WERI-Rb-1 (cell line): Measurements from ENCODE around the gene RAET1G.

Experiments used
- DNase-seq: peaks from one replicate; pipeline ENCODE4 v3.0.0-alpha.2; 2020
- H3K27ac ChIP-seq: fragments of 250-450 bp; sonication (Bioruptor Pico); 2 replicates; pipeline ENCODE4 v1.5.1; 2020; ENCODE audit warnings: mild to moderate bottlenecking, moderate library complexity
- H3K27me3 ChIP-seq: fragments of 250-450 bp; sonication (Bioruptor Pico); 2 replicates; pipeline ENCODE4 v1.5.1; 2021; ENCODE audit warnings: mild to moderate bottlenecking, low read depth, moderate library complexity; ENCODE audit not compliant: insufficient read depth, severe bottlenecking
- H3K36me3 ChIP-seq: fragments of 250-450 bp; sonication (Bioruptor Pico); 2 replicates; pipeline ENCODE4 v1.5.1; 2020; ENCODE audit warnings: mild to moderate bottlenecking, moderate library complexity
- H3K4me3 ChIP-seq: 2 replicates; pipeline ENCODE4 v1.5.1; 2011; ENCODE audit warnings: low read depth, mild to moderate bottlenecking, control low read depth, low read length
- H3K9me3 ChIP-seq: fragments of 250-450 bp; sonication (Bioruptor Pico); 2 replicates; pipeline ENCODE4 v1.5.1; 2021; ENCODE audit warnings: mild to moderate bottlenecking, moderate library complexity; ENCODE audit not compliant: severe bottlenecking
- CTCF ChIP-seq: IDR thresholded peaks from 2 replicates; pipeline ENCODE4 v1.5.1; 2011; ENCODE audit warnings: low read depth, mild to moderate bottlenecking, control low read depth, inconsistent platforms, low read length

RAET1G gene

DNA sequence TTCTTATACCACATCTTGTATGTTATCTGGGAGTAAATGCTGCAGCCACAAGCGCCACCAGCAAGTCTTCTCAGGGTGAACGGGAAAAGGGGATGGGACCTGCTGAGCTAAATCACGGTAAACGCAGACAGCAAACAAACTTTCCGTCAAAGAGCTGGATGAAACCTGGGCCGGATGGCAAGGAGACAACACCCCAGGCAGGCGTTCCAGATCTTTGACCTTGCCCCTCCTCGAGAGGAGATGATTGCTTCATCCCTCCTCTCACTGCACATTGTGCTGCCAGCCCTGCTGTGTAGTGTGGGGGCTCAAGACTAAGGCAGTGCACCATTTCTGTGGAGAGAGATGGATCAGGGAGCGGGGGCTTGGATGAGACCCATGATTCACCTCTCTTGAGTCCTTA lies 34.8 kb downstream of the RAET1G start:
- no peak for DNase-seq
- H3K9me3 ChIP-seq: no peaks in the 10 kb centered on the region
- no peak overlapping the region for H3K27ac ChIP-seq
- H3K27me3 ChIP-seq: no peaks in the 10 kb centered on the region
- TF ChIP-seq CTCF: no peak
- no peaks in the 10 kb centered on the region for H3K36me3 ChIP-seq
- H3K4me3 ChIP-seq: no peak overlapping the region

GRCh38 chr6:149887343-149887742 lies 35.6 kb downstream of the RAET1G start:
- Histone ChIP-seq H3K4me3 (no peak overlapping the region), H3K9me3 (no peaks in the 10 kb centered on the region), H3K27me3 (no peaks in the 10 kb centered on the region), H3K36me3 (no peaks in the 10 kb centered on the region), H3K27ac (no peak overlapping the region)
- DNase-seq: no peak
- no peak for TF ChIP-seq CTCF

DNA sequence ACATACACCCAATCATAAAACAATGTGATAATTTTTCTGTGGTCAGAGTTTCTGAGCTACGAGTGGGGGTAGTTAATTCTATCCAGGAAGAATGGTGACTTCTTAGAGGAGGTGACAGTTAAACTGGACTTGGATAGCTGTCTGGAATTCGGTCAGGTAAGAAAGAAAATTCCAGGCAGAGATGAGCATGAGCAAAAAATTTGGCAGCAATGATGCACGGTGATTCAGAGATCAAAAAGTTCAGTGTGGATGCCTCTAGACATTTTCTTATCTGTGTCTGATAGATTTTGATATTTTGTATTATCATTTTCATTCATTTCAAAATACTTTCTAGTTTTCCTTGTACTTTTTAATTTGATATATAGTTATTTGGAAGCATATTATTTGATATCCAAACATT lies 37.0 kb downstream of the RAET1G start:
- no peak for TF ChIP-seq CTCF
- no peaks in the 10 kb centered on the region for H3K36me3 ChIP-seq
- DNase-seq: no peak
- H3K4me3 ChIP-seq: no peak overlapping the region
- no peak overlapping the region for H3K27ac ChIP-seq
- no peaks in the 10 kb centered on the region for H3K9me3 ChIP-seq
- no peaks in the 10 kb centered on the region for H3K27me3 ChIP-seq

DNA sequence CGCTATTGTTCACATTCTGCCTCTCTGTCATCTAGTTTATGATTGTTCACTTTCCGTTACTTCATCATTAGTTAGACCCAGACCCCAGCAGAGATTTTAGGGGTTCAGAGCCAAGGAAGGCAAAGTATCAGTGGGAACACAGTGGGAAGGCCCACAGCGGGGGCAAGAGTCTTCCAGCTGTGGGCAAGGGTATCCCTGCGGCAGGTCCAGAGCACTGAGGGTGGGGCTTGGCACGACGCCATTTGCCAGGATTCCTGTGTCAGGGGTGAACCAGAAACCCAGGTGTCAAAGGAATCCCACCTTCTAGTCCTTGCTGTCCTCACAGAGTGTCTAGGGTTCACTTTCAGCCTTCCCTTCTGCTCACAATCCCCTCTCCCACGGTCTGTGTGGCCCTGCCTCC lies 38.3 kb downstream of the RAET1G start:
- DNase-seq: no peak
- Histone ChIP-seq H3K27me3 (no peaks in the 10 kb centered on the region), H3K36me3 (no peaks in the 10 kb centered on the region), H3K27ac (no peak overlapping the region), H3K4me3 (no peak overlapping the region), H3K9me3 (no peaks in the 10 kb centered on the region)
- TF ChIP-seq CTCF: no peak

DNA sequence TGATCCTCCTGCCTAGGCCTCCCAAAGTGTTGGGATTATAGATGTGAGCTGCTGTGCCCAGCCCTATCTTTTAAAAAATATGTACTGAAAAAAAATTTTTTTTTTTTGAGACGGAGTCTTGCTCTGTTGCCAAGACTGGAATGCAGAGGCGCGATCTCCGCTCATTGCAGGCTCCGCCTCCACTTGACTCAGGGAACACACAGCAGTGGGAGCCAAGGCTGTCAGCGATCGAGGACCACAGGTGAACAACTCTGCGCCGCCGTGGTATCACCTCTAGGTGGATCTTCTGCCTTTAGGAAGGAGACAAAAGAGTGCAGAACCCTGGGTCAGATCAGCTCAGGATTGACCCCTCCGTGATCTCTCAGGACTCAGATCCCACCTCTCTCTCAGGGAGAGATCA lies 38.7 kb downstream of the RAET1G start:
- Histone ChIP-seq H3K9me3 (no peaks in the 10 kb centered on the region), H3K27me3 (no peaks in the 10 kb centered on the region), H3K27ac (no peak overlapping the region), H3K36me3 (no peaks in the 10 kb centered on the region), H3K4me3 (no peak overlapping the region)
- TF ChIP-seq CTCF: no peak
- DNase-seq: no peak

- DNase-seq: no peak
- no peak overlapping the region for H3K27ac ChIP-seq
- H3K36me3 ChIP-seq: no peaks in the 10 kb centered on the region
- H3K9me3 ChIP-seq: no peaks in the 10 kb centered on the region
- H3K4me3 ChIP-seq: no peak overlapping the region
- no peaks in the 10 kb centered on the region for H3K27me3 ChIP-seq
- no peak for TF ChIP-seq CTCF
Observed at GRCh38 chr6:149881860-149882259, 41.1 kb downstream of the RAET1G start.
